GM19452 (cell line): ENCODE measurements around the gene TIMM21.
A peak's percentile ranks its signal among the peaks of the same experiment; 100 is the strongest.

Source experiments
- ATAC-seq: cut with Tn5 transposase; IDR thresholded peaks from one replicate; pipeline ENCODE4 v1.9.1; 2021; ENCODE audit not compliant: unreplicated experiment

TIMM21 gene, protein sequence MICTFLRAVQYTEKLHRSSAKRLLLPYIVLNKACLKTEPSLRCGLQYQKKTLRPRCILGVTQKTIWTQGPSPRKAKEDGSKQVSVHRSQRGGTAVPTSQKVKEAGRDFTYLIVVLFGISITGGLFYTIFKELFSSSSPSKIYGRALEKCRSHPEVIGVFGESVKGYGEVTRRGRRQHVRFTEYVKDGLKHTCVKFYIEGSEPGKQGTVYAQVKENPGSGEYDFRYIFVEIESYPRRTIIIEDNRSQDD

DNA sequence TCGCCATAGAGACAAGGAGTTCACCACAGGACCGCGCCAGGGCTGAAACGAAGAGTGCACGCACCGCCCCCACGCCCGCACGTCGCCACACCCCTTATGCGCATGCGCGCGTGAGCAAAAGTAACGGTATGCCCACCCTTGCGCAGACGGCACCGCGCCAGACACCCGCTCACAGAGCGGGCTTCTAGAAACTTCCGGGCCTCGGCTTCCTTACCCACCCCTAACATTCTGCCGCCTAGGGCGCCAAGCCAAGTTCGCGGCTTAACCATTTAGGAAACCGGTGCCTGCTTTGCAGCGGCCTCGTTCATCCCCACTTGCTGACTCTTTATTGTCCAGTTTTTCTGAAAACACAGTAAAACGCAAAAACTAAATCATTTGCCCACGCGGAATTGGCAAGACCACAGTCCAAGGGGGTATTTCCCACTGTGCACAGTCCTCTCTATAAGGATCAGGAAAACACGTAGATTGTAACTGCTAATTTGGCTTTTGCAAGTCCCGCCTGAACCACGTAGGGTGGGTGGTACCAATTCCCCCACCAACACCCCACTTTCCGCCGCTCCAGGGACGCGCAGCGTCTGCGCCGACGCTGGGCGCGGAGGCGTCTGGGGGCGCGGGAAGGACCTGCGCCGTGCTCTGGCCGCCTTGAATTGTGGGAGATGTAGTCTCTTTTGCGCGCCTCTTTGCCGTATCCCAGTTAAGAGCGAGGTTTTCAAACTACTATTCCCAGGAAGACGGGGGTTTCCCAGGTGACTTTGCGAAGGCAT is at the start of gene TIMM21, which contains the start of gene FBXO15:
TSS of gene TIMM21 (plus strand) at position 745 of the 764 bp plus-strand sequence. CDS start 286 bp downstream, outside the sequence.
TSS of gene FBXO15 (minus strand) at position 56 of the 764 bp plus-strand sequence. CDS start at position 7, 49 bp downstream.
- ATAC-seq, result peak; percentile 89

DNA sequence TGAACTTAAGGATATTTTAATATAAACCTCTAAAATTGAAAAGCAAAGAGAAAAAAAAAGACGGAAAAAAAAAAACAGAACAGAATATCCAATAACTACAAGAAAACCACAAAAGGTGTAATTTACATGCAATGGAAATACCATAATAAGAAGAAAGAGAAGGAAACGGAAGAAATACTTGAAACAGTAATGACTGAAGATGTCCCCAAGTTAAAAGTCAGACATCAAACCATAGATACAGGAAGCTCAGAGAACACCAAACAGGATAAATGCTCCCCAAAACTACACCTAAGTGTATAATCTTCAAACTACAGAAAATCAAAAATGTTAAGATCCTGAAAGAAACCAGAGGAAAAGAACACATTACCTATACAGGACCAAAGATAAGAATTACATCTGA is 39.9 kb upstream of the TIMM21 start:
- ATAC-seq, result no peak

DNA sequence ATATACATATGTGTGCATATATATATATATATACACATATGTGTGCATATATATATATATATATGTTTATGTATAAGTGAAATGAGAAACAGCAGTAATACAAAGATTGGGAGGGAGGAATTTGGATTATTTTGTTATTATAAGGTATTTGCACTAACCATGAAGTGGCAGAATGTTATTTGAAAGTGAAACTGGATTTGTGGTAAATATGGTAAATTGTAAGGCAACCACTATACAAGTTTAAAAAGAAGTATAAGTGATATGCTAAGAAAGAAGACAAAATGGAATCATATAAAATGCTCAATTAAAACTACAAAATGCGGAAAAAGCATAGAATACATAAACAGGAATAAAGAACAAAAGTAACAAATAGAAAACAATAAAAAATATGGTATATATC is 38.2 kb upstream of the TIMM21 start:
- no peak for ATAC-seq

DNA sequence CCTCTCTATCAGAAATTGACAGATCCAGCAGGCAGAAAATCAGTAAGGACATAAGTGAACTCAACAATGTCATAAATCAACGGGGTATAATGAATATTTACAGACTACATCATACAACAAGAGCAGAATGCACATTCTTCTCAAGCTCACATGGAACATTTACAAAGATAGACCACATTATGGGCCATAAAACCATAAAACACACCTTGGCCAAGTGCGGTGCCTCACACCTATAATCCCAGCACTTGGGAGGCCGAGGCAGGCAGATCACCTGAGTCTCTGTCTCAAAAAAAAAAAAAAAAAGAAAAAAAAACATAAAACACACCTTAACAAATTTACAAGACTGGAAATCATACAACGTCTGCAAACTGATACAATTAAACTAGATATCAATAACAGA is 37.3 kb upstream of the TIMM21 start:
- ATAC-seq, result no peak

DNA sequence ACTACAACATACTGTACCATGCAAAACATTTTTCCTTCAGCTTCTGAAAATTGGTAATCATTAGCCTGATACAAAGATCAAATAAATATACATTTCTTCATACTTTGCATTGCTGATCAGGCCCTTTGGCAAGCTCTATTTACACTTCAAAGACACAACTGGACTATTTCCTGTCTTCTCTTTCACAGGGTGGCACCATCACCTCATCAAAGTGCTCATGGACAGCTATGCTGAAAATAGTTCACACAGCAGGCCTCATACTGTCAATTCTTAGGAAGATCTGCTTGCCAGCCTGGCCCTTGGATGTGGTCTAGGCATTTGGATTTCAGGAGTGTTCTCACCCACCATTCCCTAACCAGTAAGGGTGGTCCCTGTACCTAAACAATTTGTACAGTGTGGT is 34.6 kb upstream of the TIMM21 start:
- ATAC-seq, result no peak

DNA sequence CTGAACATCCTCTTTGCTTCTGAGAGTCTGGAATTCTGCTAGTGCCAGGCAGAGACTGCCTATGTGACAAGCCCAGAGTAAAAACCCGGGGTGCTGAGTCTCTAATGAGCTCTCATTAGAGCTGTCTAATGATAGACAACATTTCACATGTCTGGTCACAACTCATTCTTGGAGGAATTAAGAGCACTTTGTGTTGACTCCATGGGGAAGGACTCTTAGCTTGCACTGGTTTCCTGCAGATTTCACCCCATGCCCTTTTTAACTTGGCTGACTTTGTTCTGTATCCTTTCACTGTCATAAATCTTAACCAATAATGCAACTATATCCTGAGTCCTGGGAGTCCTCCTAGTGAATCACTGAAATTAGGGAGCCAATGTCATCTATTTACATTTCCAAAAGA is 34.2 kb upstream of the TIMM21 start:
- no peak for ATAC-seq

DNA sequence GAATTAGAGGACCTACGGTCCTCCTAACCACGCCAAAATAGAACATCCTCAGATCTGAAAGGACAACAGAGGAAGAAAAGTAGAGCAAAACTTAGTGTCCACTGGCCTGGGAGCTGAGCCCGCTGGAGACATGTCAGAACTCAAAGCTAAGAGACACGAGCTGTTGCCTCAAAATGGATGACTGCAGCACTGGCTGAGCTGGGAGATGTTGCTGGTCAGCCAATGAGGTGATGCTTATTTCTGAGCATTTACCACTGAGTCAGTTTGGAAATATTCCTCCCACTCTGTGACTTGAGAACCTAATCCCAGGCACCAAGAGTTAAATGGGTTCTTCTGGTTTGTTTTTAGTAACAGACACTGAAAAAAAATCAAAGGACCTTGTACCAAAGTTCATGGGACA is 33.3 kb upstream of the TIMM21 start:
- no peak for ATAC-seq

DNA sequence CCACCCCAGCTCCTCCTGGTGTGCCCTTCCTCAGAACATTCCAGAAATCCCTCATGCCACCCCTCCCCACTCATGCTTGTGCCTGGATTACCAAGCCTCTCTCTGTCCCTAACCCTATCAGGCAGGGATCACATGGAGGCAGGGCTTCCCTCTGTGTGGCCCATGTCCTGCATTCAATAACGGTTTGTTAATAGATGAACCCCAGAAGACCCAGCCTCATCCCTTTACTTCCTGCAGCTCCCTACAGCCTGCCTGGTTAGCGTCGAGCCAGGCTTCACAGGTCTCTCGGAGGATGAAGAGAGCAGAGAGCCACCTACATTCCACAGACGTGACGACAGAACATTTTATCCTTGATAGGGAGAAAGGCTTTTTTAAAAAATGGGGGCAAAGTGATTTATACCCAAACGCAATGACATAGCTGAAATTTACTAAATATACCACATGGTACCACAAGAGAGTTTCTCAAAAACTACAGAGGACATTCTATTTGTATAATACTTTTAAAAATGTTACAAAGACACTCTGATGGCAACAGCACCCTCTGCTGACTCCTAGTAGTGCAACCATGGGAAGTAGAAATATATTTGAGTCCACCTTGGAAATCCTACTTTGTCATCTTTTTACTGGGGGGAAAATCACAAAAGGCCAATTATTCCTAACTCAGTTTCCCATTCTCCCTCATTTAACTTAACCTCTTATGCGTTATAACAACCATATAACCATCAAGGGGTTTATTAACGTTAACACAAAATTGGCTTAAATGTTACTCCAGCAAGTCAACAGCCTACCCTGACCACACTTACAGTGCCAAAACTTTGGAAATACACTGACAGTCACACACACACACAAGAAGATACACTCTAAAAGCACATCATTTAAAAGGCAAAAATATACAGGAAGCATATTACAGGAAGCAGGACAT is 31.4 kb upstream of the TIMM21 start:
- ATAC-seq, result no peak

DNA sequence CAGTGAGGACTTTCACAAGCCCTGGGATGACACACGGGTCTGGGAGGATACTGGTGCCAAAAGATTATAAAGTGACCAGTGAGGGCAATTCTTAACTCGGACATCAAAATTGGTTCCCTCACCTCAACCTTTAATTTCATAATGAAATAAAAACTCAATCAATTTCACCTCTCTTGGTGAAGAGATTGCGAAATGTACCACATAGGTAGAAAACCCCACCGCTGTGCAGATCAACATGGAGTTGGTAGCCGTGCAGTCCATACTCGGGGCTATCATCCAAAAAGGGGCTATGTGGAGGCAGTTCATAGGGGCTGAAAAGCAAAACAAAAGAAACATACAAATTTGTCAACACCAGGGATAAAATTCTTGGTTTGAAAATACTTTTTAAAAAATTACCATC is 25.1 kb upstream of the TIMM21 start:
- ATAC-seq, result no peak

DNA sequence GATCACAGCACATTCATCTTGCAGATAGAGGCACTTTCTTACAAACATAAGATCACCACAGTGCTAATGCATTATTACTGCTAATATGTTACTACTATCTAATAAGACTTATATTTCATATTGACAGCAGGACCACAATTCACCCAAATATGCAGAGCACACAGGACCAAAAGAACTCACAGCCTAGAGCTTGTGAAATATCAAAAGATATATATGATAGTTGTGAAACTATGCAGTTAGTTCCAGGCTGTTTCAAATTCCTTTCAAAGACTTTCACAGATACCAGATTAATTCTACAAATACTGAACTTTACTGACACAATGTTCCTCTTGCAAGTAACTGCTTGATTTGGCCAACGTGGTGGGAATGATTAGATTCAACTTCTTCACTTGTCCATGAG is 23.7 kb upstream of the TIMM21 start:
- no peak for ATAC-seq

DNA sequence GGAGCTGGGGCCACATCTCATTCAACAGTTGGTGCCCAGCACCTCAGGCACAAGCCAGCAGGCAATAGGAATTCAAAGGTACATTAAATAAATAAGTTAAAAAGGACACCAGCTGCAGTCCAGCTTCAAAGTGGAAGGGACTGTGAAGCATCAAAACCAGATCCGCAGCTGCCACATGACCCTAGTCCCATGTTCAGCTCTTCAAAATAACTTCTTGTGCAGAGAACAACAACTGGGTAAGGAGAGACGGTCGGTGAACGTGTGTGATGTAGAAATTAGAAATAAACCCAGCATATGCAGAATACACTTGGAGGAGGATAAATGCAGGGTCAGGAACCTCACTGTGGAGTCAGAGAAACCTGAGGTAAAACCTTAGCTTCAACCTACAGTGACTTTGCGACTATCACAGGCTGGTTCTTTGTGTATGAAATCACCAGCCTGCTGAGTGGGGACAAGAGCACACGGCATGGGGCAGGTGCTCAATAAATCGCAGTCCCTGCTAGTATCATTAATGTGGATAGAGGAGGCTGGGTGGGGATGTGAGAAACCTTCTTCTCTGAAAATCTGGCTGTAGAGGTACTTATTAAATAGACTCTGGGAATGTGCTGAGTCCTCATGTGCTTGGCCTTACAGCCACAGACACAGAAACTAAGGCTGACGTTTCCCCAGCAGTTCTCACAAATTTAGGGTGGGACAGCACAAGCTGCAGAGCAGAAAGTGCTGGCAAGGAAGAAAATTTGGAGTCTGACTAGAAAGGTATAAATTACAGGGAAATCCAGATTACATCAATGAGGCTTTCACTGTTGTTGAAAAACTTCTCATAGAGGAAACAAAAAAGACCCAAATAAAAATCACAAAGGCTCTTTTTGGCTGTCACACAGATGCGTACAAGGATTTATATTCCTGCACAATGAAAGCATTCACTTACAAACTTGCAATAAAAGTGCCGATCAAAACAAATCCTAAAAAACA is 21.4 kb upstream of the TIMM21 start:
- ATAC-seq, result no peak

DNA sequence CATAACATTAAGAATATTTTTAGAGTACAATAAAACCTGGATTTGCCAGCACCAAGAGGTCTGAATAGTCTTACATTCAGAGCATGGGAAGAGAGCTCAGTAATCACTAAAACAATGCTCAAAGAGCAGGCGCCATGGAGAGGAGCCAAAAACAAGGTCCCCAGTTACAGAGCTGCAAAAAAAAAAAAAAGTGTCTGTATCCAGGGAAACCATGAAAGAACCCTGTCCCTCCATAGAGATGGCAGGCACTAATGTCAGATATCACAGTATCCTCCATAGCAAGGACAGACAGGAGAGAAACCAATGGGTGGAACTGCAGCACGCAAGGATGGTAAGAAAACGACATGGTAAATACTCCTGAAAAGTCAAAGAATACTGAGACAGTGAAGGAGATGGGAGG is 20.2 kb upstream of the TIMM21 start:
- ATAC-seq, result no peak

DNA sequence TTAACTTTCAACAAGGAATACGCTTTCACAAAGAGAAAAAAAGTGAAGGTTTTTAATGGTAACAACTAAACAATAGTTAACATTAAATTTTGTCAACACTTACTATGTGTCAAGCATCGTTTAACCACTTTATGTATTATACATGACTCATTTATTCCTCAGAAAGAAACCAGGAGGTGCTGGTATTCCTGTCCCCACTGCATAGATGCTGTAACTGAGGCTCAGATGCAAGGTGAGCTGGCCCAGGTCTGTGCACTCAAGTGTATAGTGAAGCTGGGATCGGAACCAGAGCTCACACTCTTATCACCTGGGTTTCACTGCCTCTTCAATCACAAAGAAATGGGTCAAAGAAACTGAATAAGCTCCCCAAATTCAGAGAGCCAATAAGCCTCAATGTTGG is 17.2 kb upstream of the TIMM21 start:
- no peak for ATAC-seq

DNA sequence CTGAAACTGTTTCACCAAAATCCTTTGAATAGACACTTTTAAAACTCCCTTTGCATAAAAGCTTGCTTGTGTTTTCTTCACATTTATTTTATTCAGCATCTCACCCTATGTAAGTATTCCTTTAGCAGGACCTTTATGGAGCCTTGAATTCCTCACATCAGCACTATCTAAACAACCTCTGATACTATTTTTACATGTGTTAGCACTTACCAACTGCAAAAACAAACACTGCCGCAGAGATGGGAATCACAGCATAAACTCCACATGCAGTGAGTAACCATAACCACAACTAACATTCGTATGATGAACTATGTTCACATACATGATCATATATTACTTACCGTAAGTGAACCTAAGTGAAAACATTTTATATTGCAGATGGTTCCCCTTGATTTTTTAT is 16.1 kb upstream of the TIMM21 start:
- ATAC-seq, result no peak

DNA sequence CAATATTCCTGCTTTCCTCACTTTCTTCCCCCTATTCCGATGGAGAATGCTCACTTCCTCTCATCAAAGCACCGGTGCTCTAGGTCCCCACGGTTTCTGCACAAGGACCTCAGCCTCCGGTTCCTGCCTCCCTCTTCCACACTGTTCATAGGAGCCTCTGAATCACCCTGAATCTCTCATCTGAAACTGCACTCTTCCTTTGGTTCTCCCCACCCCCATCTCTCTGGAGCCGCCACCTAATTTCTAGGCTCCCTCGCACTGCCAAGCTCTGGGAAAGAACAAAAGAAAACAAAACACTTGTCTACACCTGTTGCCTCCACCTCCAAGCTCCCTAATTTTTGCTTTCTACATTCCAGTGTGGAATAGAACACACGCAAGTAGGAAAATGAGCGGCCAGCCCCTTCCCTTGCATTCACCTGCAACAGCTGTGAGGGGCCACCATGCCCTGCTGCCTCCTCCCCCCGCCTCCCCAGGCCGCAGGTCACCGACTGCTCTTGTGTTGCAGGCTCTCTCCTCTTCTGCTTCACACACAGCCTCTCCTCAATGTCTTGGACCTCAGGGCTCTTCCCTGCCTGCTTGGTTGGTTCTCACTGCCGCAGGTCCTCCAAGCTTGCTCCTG is 10.3 kb upstream of the TIMM21 start:
- ATAC-seq, result no peak

DNA sequence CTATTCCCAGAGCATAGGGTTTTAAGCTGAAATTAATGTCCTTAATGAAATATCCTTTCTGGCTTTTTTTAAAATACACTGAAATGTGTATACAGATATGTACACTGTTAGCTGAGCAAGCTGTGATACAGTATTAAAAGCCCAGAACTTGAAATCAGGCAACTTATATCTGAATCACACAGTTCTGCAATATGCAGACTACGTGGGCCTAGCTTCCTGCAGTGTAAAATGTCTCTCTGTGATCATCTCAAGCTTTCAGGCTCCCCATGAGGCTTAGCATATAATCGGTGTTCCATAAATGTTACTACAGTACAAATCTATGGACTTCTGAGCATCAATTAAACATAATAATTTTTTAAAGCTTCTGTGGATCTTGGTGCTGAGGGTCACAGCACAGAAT is 8.9 kb upstream of the TIMM21 start:
- ATAC-seq, result no peak

DNA sequence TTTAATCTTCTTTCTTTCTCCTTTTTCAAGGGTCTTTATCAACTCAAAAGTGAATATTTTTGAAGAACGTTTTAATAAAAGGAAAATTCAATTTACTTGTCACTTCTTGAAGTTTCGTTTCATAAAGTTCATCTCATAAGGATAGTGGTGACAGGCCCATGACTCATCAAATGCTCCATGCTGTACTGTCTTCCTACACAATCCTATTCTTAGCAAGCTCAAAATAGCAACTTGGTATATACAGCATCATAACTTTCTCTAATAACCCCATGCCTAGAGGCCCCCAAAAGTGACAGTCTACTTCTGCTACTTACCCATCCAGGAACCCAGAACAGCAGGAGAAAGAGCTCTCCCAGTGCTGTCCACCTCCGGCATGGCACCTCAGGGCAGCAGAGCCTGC is 8.4 kb upstream of the TIMM21 start:
- peak; percentile 55 for ATAC-seq

DNA sequence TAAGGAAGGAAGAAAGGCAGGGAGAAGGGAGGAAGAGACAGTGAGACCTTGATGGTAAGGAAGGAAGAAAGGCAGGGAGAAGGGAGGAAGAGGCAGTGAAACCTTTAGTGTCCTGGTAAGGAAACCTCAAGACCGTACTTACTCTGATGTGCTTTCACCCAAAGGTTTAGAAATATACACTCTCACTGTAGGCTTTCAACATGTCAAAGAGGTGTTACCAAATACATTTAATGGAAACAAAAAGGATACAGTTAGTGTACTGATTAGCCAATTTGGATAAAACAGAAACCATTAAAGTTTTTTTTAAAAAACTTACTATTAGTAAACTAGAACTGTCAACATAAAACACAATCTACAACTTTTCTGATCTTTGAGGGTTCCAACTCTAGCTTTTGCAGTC is 7.7 kb upstream of the TIMM21 start:
- no peak for ATAC-seq

DNA sequence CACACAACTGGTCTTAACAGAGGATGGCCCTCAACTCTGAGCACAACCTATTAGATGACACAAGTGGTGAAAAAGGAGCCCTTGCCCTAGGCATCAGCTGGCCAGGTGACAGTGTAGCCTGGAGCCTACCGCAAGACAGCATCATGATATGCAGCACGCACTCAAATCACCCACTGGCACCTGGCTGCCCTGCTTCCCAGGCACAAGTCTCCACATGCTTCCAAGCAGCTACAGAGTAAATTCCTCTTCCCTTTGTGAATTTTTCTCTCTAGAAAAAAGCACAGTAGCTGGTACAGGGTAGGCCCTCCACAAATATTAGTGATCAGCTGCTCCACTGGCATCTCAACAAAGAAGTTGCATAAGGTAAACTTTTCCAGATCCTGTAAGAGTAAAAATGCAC is 6.7 kb upstream of the TIMM21 start:
- no peak for ATAC-seq

DNA sequence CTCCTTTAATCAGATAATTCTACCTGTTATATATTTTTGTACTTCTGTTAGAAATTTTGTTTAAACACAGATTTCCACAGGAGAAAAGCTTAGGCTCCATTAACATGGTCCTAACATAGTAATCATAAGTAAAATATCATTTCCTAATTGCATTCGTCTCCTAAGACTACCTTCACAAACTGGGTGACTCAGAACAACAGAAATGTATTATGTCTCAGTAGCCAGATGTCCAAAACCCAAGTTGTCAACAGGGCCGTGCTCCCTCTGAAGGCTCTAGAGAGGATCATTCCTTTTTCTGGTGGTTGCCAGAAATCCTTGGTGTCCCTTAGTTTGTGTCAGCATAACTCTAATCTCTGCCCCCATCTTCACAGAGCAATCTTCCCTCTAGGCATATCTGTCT is 6.1 kb upstream of the TIMM21 start:
- no peak for ATAC-seq
